OCI-LY7 (cell line): ENCODE results near the gene FTO.

Experiments
- CTCF ChIP-seq: fragments of 200-600 bp; sonication (generic); conservative IDR thresholded peaks from 2 replicates; pipeline ENCODE4 v1.5.1; 2014; ENCODE audit warnings: mild to moderate bottlenecking, antibody characterized with exemption, low read length, moderate library complexity, mixed read lengths
- EZH2phosphoT487 ChIP-seq: fragments of 200-600 bp; sonication (generic); IDR thresholded peaks from 2 replicates; pipeline ENCODE4 v1.6.1; 2018; ENCODE audit warnings: low read depth, borderline replicate concordance, mild to moderate bottlenecking, mixed run types, antibody characterized with exemption, low read length, moderate library complexity, mixed read lengths

DNA sequence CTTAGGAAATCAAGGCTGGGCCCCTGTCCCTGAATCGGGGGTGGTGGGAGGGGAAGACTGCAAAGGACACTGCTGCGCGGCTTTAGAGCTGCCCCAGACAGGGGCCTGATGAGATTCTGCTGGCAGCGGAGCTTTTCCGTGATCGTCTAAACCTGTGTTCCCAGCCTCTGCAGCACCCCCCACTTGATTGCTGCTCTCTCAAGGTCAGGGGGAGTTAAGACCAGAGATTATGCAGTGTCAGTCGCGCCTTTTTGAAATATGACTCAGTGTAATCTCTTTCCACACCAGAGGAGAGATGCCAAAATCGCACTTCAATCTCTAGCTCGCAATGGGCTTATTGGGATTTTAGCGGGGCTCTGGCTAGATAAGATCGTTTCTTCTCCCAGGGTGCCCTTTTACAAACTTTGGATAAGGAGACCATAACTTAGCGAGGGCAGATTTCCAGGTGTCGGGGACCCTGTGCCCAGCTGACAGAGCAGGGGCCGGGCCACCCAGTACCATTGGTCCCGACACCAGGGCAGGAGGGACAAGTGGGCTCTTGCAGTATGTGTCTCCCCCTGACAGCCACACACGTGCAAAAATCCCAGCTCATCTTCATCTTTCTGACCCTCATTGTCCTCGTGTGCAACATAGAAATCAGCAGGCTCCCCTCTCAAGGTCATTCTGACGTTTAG, 495.7 kb downstream of the FTO start:
- TF ChIP-seq CTCF (no peak), EZH2phosphoT487 (no peak)
